AML-193 (cell line): ENCODE results near the gene CAMTA1.

ENCODE experiments used
- DNase-seq, 2 experiments: peaks; one replicate each; lab custom pipeline; 2025; lab: John Stamatoyannopoulos, UW

The CAMTA1 gene

GRCh38 chr1:6927626-6928025 is 142.4 kb downstream of the CAMTA1 start:
- no peak for DNase-seq

GRCh38 chr1:6928106-6928885 is 143.0 kb downstream of the CAMTA1 start:
- DNase-seq: no peak

GRCh38 chr1:6930732-6931300 is 145.6 kb downstream of the CAMTA1 start:
- DNase-seq: no peak

GRCh38 chr1:6935361-6935883 is 150.2 kb downstream of the CAMTA1 start:
- DNase-seq: no peak

GRCh38 chr1:6935911-6936690 is 150.8 kb downstream of the CAMTA1 start:
- DNase-seq: no peak

- no peak for DNase-seq
Measured at GRCh38 chr1:6937048-6937447, 151.8 kb downstream of the CAMTA1 start.

GRCh38 chr1:6939363-6939762 is 154.1 kb downstream of the CAMTA1 start:
- DNase-seq: no peak

- no peak for DNase-seq
Measured at GRCh38 chr1:6941786-6942185, 156.5 kb downstream of the CAMTA1 start.

- DNase-seq: no peak
Measured at GRCh38 chr1:6942990-6943389, 157.7 kb downstream of the CAMTA1 start.

GRCh38 chr1:6944434-6944833 is 159.2 kb downstream of the CAMTA1 start:
- no peak for DNase-seq

GRCh38 chr1:6947952-6948351 is 162.7 kb downstream of the CAMTA1 start:
- no peak for DNase-seq

GRCh38 chr1:6948416-6948815 is 163.2 kb downstream of the CAMTA1 start:
- DNase-seq: no peak

- DNase-seq: no peak
Measured at GRCh38 chr1:6948861-6949260, 163.6 kb downstream of the CAMTA1 start.

- no peak for DNase-seq
Measured at GRCh38 chr1:6950001-6950765, 164.9 kb downstream of the CAMTA1 start.

GRCh38 chr1:6951536-6951935 is 166.3 kb downstream of the CAMTA1 start:
- DNase-seq: no peak

GRCh38 chr1:6953216-6953615 is 168.0 kb downstream of the CAMTA1 start:
- DNase-seq: no peak

GRCh38 chr1:6953907-6954364 is 168.7 kb downstream of the CAMTA1 start:
- no peak for DNase-seq

- no peak for DNase-seq
Measured at GRCh38 chr1:6954591-6954990, 169.3 kb downstream of the CAMTA1 start.

GRCh38 chr1:6955357-6956094 is 170.3 kb downstream of the CAMTA1 start:
- no peak for DNase-seq

GRCh38 chr1:6956488-6957159 is 171.4 kb downstream of the CAMTA1 start:
- no peak for DNase-seq

GRCh38 chr1:6957341-6957740 is 172.1 kb downstream of the CAMTA1 start:
- no peak for DNase-seq
